Lung (tissue), 12 donors: ENCODE measurements around the gene SNRPD3. TPM values are rescaled to one million over a fixed set of nuclear protein-coding genes. Genes with fewer than 3 reads are reported as not detected.
"Not testable (repeated sequence)": the region's sequence is repeated elsewhere in the genome, so short reads cannot be mapped to it uniquely, and the experiment has no call there.

Experiments used
- ATAC-seq: fragments of 200-7000 bp; cut with Tn5 transposase; one replicate; pipeline ENCODE4 v1.9.1; 2020; ENCODE audit warnings: moderate number of reproducible peaks; ENCODE audit not compliant: insufficient read depth, low FRiP score
- DNase-seq, 3 donors: peaks; one replicate each; pipeline ENCODE4 v3.0.0-alpha.2; 2013 to 2017
- H3K27ac ChIP-seq, 2 donors: one replicate each; pipeline ENCODE4 v1.5.1; 2013; ENCODE audit warnings: mild to moderate bottlenecking in 2 of 2, moderate library complexity in 2 of 2, control low read depth in 1 of 2, inconsistent platforms in 1 of 2, low read depth in 1 of 2, low read length in 1 of 2
- H3K27me3 ChIP-seq, 3 donors: one replicate each; pipeline ENCODE4 v1.5.1; 2013; ENCODE audit warnings: low read length in 2 of 3; ENCODE audit not compliant: control insufficient read depth in 3 of 3, insufficient read depth in 3 of 3
- H3K36me3 ChIP-seq, 4 donors: one replicate each; pipeline ENCODE4 v1.5.1; 2013; ENCODE audit warnings: low read length in 4 of 4, mild to moderate bottlenecking in 1 of 4, moderate library complexity in 1 of 4; ENCODE audit not compliant: control insufficient read depth in 4 of 4, insufficient read depth in 4 of 4
- H3K4me1 ChIP-seq, 5 donors: one replicate each; pipeline ENCODE4 v1.5.1; 2013; ENCODE audit warnings: low read length in 5 of 5, mild to moderate bottlenecking in 2 of 5, moderate library complexity in 1 of 5; ENCODE audit not compliant: control insufficient read depth in 5 of 5, insufficient read depth in 5 of 5
- H3K4me3 ChIP-seq: one replicate; pipeline ENCODE4 v1.5.1; 2013; ENCODE audit warnings: mild to moderate bottlenecking, control low read depth, moderate library complexity
- H3K9ac ChIP-seq, 2 donors: one replicate each; pipeline ENCODE4 v1.5.1; 2013; ENCODE audit warnings: low read length in 2 of 2, control low read depth in 1 of 2; ENCODE audit not compliant: insufficient read depth in 1 of 2
- H3K9me3 ChIP-seq, 4 donors: one replicate each; pipeline ENCODE4 v1.5.1; 2013; ENCODE audit warnings: low read length in 3 of 4, mild to moderate bottlenecking in 1 of 4, moderate library complexity in 1 of 4; ENCODE audit not compliant: control insufficient read depth in 4 of 4, insufficient read depth in 3 of 4
- WGBS, 2 donors: extraction: QIAGEN DNeasy Blood & Tissue Kit; methylation state at CpG; one replicate each; pipeline ENCODE4 v1.1.7; 2013; 5-methylcytosine and 5-hydroxymethylcytosine counted together
- polyA plus RNA-seq, 2 donors: library from polyadenylated mRNA; stranded (reverse); fragments of 200-250 nt; gene quantifications; one replicate each; pipeline ENCODE4 v1.2.1, GENCODE V29; 2013
- total RNA-seq, 2 donors: library from RNA; depleted of rRNA in 1 of 2; stranded (reverse); fragments of >200 nt in 1 of 2; gene quantifications; one replicate each; pipeline ENCODE4 v1.2.1, GENCODE V29; 2014 to 2021
- TF ChIP-seq, protein P1 (sequence below): IDR thresholded peaks from 2 replicates; pipeline ENCODE4 v1.5.1; 2012; ENCODE audit warnings: mild to moderate bottlenecking; ENCODE audit errors: control extremely low read depth, extremely low read depth
- donor health status: control.
- donor health status: control.
- donor health status: Bipolar disorder and iron deficiency.
- donor health status: healthy.
- donor health status: DM: yes; HTN: yes; CAD: no.

Gene SNRPD3
- total and polyA plus RNA-seq, 4 donors: 76.3 to 193 (median 111) TPM

DNA sequence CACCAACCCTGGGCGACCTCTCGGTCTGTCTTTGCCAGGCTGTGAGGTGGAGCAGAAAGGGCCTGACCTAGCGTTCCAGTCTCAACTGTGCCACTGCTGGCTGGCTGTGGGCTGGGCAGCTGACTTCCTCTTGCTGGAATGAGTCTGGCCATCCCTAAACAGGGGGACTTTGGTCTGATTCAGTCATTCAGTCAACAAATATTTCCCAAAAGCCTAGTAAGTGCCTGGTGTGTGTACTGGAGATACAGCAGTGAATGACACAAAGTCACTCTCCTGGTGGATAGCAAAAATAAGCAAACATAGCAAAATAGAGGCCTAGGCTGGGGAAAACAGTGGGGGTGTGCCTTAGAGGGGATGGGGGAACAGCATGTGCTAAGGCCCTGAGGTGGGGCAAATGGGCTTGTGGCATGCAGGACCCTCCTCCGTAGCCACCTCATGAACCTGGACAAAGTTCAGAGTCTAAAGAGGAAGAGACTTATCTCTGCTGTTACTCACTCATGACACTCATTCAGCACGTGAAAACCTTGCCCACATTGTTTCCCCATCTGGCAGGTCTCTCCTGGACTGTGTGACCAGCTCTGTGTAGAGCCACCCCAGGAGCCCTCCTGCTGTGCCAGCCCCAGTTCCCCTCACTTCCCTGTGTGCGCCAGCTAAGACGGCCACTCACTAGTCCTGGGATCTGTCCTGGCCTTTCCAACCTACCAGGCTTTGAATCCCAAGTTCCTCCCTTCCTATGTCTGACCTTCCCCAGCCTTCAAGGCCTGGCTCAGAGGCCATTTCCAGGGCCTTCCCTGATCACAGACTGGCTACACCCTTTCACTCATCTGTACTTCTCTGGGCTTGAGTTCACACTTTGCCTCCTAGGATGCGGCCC, 5.5 kb upstream of the SNRPD3 start:
- peaks cover 0 to 17% (median 13%) of the 10 kb centered on the region in 5 donors for H3K4me1 ChIP-seq

DNA sequence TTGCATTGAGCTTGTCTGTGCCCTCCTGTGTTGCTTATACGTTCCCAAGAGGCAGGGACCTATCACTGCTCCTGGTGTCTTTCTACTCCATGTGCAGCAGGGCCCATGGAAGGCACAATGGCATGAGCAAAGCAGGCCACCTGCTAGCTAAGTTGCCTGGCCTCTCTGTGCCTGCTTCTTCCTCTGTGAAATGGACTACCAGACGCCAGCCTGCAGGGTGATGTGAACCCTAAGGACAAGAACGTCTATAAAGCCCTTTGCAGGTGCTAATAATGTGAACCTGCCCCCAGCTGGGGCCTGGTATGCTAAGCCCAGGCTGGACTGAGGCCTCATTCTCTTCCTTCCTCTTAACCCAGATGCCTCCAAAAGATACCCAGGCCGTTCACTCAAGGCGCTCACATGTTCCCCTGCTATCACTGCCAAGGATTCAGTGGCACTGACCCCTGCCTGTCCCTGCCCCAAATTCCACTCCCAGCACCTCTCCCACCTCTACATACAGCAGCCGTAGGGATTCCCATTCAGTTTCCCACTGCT, 4.8 kb upstream of the SNRPD3 start:
- Histone ChIP-seq H3K27ac (peak overlapping the region; percentile 0 to 3), H3K36me3 (peaks cover 4 to 38% (median 26%) of the 10 kb centered on the region in 4 donors), H3K9me3 (no peaks in the 10 kb centered on the region), H3K9ac (no peak overlapping the region), H3K27me3 (no peaks in the 10 kb centered on the region), H3K4me1 (peaks cover 0 to 17% (median 13%) of the 10 kb centered on the region in 5 donors), H3K4me3 (no peak overlapping the region)
- DNase-seq: no peak
- ATAC-seq: no peak
- 44 to 68% methylated on average over 6 of the region's 6 CpGs for WGBS, 2 donors
- TF ChIP-seq, protein P1, sequence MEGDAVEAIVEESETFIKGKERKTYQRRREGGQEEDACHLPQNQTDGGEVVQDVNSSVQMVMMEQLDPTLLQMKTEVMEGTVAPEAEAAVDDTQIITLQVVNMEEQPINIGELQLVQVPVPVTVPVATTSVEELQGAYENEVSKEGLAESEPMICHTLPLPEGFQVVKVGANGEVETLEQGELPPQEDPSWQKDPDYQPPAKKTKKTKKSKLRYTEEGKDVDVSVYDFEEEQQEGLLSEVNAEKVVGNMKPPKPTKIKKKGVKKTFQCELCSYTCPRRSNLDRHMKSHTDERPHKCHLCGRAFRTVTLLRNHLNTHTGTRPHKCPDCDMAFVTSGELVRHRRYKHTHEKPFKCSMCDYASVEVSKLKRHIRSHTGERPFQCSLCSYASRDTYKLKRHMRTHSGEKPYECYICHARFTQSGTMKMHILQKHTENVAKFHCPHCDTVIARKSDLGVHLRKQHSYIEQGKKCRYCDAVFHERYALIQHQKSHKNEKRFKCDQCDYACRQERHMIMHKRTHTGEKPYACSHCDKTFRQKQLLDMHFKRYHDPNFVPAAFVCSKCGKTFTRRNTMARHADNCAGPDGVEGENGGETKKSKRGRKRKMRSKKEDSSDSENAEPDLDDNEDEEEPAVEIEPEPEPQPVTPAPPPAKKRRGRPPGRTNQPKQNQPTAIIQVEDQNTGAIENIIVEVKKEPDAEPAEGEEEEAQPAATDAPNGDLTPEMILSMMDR: no peak

More for the DNA sequence above, 5.5 kb upstream of the SNRPD3 start:
- TF ChIP-seq, protein P1: no peak
- Histone ChIP-seq H3K27me3 (no peaks in the 10 kb centered on the region), H3K4me3 (no peak overlapping the region), H3K36me3 (peaks cover 4 to 38% (median 26%) of the 10 kb centered on the region in 4 donors), H3K9me3 (no peaks in the 10 kb centered on the region), H3K27ac (peak overlapping the region; percentile 3 to 56), H3K9ac (no peak overlapping the region)
- DNase-seq (no peak), ATAC-seq (no peak)
- 75 to 80% methylated on average over 8 of the region's 8 CpGs for WGBS, 2 donors

DNA sequence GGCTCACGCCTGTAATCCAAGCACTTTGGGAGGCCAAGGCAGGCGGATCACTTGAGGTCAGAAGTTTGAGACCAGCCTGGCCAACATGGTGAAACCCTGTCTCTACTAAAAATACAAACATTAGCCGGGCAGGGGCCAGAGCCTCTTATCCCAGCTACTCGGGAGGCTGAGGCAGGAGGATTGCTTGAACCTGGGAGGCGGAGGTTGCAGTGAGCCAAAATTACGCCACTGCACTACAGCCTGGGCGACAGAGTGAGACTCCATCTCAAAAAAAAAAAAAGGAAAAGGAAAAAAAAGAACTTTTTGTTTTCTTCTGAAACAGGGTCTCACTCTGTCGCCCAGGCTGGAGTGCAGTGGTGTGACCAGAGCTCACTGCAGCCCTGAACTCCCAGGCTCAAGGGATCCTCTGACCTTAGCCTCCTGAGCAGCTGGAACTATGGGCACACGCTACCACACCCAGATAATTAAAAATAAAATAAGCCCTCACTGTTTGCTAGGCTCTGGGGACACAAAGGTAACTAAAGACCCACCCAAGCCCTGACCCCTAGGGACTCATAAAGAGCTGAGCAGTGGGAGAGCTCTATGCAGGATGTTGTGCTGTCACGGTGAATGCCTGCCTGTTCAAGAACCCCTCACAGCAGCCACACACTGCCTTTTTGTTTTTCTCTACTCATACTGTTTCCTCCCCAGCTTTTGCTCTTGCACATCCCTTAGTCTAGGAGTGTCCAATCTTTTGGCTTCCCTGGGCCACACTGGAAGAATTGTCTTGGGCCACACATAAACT, 3.1 kb upstream of the SNRPD3 start:
- H3K9me3 ChIP-seq, DNase-seq, H3K27me3 ChIP-seq, ATAC-seq, H3K4me3 ChIP-seq: not testable (repeated sequence)
- Histone ChIP-seq H3K4me1 (peaks cover 8 to 24% (median 17%) of the 10 kb centered on the region in 5 donors), H3K36me3 (peaks cover 0 to 26% (median 19%) of the 10 kb centered on the region in 4 donors), H3K9ac (peak overlapping the region in 1 of 2 donors; percentile 58), H3K27ac (peak overlapping the region; percentile 14 to 96)
- WGBS, 2 donors: 87 to 94% methylated on average over 10 of the region's 10 CpGs
